ENCODE results near the gene IL1RN.

The IL1RN gene

DNA sequence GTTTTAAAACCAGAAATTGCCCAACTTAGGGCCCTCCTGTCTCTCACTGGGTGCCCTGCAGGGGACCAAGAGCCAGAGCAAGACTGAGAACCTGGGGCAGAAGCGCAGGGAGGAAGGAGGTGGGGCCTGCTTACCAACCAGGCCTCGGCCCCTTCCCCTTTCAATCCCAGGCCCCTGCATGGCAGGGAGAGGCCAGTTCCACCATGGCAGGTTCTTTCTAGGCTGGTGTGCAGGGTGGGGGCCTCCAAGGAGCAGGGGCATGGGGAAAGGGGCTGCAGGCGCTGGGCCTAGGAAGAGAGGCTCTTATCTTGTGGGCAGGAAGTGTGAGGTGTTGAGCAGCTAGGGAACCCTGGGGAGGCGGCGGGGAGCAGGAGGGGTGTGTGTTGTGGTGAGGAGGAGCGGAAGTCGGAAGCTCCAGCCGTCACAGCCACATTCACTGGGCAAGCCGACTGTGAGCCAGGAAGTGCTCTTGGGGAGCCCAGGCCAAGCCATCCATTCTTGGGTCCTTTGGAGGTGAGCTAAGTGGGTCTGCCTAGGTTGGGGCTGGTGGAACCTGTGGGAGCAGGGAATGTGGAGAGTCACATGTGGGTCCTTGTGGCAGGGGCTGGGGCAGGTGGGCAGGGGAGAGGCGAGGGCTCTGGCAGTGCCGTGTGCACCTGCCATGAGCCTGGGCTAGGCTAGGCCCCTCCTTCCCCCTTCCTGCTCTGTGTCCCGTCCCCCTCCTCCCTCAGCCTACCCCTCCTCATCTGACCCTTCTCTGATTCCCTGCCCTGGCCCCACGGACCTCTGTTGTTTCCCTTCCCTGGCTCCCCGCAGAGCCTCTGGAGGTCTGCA, 46.4 kb downstream of the IL1RN start, which contains the start of gene PSD4:
PSD4 (plus strand) TSS at position 430 of the 834 bp plus-strand sequence. CDS start 8,486 bp downstream, outside the sequence.
- peak; percentile 89 for DNase-seq (ENCODE audit: low spot score)

DNA sequence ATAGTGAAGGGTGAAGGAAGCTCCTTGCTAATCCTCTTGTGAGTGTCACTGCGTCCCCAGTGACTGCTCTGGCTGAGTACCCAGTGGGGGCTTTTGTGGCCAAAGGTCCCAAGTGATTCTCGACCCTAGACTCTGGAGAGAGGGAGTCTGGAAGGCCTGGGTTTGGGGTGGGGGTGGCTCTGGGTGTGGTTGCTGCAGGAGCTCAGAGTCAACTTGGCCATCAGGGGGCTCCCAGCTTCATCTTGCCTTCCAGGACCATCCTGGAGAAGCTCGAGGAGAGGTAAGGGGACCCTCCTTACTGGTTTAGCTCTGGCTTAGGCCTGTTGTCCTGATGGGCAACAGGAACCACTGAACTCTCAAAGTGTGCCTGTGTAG, 47.0 kb downstream of the IL1RN start:
- DNase-seq (ENCODE audit: low spot score): peak; percentile 56

DNA sequence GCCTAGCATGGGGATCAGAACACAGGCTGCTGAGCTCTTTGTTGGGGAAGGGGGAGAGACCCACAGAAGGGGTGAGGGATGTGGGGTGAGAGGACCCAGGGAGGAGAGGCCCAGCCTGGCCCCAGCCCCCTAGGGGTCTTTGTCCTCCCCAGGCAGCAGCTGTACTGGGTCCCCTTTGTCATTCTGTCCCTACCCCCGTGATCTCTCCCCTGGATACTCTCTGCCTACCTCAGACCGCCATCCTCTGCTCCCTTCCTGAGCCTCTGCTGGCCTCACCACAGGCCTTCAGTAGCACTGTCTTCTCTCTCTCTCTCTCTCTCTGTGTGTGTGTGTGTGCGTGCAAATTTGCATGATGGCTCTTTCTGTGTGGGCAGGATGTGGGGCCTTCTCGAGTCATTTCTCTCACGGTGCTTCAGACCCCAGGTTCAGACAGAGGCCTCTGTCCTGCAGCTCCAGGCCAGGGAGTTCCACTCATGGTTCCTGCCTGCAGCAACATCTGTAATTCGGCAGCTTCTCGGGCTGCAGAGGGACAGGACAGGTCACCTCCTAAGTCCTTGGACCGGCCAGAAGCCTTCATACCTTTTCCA, 47.7 kb downstream of the IL1RN start:
- peak; percentile 90 for DNase-seq (ENCODE audit: low spot score)

DNA sequence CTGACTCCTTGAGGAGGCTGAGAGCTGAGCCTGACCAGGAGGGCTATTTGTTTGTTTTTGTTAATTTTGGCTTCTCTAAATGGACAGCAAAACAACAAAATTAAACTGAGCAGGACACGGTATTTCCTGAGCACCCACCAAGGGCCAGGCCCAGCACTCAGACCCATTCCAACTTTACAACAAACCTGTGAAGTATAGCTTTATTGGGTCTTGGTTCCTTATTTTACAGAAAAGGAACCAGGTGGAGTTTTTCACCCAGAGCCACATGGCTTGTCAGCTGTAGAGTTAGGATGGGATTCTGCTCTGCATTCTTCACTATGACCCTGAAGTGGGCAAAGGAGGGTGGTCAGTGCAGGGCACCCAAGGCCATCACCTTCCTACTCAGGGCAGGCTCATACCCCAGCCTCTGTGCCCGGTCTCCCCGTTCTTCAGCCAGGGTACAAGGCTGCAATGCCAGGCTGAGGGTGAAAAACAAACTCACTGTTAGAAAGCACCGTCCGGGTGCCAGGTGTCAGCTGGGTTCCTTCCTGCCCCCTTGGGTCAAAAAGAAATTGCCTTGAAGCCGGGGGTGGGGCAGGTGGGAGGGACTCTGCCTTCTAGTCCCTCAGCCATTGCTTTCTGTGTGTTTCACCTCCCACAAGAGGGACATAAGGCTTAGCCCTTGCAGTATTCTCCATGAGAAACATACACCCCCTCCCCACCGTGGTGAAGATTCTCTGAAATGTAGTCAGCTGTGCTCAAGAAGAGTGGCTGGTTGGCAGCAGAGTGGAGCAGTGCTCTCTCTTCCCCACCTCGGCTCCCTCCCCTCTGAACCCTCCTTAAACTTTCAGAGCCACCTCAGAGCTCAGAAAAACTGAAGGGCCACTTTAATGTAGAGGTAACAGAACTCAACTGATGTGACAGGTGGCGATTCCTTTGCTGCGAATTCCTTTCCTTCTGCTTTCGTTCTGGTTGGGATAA, 48.6 kb downstream of the IL1RN start:
- peak; percentile 78 for DNase-seq (ENCODE audit: low spot score)

DNA sequence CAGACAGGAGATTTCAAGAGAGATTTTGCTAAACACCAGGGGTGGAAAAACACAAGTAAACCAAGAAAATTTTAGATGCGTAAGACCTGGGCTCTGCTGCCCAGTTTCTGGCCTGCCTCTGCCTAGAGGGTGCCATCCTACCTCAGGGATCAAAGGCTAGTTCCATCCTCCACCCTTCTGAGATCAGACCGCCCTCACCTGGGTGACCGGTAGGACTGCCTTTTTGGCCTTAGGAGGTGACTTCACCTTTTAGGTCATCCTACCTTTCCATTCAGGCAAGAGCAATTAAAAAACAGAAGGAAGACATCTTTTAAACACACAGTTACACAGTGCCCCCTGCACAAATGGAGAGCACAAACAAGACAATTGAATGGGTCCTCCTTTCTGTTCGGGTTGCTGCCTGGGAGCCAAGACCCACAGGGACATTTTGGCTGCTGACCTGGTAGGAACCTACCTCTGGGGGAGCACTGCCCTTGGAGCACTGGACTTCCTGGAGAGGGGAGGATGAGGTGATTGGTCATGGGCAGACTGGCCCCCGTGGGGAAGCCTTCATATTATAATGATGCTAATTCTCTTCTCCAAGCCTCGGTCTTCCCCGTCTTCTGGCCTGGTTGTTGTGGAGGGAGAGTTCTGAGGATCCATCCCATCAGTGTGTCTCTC, 49.4 kb downstream of the IL1RN start:
- DNase-seq (ENCODE audit: low spot score): no peak

DNA sequence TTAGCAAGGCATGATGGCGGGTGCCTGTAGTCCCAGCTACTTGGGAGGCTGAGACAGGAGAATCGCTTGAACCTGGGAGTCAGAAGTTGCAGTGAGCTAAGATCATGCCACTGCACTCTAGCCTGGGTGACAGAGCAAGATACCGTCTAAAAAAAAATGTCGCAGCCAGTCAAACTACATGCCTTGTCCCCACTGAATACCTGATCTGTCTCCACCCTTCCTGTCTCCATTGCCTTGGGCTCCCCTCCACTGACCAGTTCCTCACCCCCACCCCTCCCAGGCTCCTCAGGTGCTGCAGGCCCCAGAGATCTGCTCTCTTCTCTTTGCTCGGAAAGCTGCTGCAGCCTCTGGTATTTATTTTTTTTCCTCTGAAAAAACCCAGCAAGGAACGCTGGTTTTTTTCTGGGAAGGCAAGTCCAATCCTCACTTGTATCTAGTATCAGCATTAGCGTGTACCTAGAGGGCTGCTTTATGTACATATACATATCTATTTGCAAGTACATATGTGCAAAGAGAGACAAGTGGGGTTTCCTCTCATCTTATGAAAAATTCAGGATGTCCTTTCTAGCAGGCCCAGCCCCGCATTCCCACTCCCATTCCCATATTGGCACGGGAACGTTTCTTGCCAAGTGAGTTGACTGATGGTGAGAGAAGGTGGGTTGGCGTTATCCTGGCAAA, 50.8 kb downstream of the IL1RN start:
- no peak for DNase-seq (ENCODE audit: low spot score)

DNA sequence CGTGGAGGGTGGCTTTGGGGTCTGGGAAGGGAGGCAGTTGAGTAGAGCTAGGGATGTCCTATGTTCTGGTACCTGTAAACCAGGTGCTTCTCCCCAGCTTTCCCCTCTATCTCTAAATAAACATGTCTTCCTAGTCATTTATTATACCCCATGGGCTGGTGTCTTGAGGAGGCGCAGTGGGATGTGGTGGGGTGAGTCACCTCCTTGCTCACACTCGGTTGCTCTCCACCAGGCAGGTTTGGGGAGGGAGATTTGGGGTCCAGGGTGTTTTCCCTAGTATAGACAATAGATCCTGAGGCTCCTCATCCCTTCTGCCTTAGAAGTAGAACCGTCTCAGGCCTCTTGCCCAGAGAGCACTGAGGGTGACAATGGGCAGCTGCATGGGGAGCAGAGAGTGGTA, 51.5 kb downstream of the IL1RN start:
- DNase-seq (ENCODE audit: low spot score): no peak

DNA sequence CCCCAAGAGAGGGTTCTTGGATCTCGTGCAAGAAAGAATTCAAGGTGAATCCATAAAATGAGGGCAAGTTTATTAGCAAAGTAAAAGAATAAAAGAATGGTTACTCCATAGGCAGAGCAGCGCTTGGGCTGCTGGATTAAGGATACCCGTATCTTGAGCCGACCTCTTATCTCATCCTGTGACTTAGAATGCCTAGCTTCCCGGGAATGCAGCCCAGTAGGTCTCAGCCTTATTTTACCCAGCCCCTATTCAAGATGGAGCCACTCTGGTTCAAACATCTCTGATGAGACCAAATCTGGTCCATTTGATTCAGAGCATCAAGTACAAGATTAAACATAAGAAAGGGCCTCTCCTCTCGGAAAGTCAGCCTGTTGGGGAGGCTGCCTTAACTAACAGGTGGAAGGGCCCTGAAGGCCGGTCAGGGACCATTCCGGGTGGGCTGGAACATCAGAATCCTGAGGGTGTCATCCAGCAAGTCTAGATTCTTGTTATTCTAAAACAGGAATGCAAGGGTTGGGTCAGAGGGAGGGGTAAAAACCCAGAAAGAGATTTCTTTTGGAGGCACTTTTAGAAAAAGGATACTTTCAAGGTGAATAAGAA, 52.1 kb downstream of the IL1RN start:
- no peak for DNase-seq (ENCODE audit: low spot score)

DNA sequence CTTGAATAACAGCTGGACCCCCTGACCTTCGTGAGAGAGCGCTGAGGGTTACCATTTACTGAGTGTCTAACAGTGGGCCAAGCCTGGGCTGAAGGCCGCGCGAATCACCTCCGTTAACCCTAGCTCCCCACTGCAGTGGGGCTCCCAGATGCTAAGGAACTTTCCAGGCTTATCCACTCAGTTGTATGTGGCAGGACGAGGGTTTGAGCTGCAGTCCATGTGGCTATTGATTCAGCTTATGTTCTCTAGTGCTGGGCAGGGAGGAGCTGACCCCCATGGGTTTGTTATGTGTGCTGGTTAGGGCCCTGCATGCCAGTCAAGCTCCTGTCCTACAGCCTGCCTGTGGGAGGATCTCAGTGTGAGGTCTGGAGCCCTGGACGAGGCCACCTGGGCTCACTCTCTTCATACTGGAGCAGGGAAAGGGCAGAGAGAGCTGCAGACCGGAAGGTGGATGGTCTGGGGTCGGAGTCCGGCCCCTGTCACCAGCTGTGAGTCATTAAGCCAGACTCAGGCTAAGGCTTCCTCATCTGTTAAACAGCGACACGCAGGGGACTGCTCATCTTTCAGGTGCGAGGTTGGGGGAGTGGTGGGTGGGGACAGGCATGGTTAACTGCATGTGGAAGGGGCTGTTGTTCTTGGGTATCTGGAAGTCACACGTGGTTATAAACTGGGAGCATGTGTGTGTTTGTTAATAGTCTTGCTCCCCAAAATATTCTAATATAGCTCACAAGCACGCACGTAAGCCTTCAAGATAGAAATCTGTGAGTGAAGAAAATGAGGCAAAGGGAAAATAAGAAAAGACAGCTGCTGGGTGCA, 52.9 kb downstream of the IL1RN start:
- no peak for DNase-seq (ENCODE audit: low spot score)

DNA sequence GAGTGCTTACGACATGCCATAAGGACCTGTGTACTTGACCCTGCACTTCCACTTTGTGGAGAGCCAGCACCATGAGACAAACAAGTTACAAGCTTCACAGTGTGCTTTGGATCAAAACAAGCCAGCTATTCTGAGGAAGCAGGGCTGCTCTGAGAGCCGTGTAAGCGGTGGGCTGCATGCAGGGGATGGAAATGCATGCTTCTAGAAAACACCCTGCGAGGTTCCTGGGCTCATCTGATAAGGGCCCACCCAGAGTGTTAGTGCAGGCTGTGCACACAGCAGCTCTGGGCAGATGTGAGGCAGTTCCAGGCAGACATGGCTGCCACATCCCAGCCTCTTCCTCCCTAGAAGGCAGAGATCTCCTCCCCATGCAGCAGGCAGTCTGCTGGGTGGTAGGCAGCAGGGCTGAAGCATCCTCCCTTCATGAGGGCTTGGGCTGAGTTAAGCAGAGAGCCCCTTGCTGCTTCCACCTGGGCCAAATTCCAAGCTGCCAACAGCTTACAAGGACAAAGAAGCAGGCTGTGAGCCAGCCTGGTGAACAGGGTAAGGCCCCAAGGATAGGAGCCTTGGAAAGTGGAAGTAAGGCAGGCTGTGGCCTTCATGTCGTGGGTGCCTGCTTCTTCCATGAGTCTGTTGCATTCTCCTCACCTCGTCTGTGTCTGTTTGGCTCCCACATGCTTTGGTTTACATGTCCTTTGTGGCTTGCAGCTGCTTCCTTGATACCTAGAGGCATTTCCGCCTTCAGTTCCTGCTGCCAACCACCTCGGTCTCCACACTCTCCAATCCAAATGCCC, 54.1 kb downstream of the IL1RN start:
- no peak for DNase-seq (ENCODE audit: low spot score)

DNA sequence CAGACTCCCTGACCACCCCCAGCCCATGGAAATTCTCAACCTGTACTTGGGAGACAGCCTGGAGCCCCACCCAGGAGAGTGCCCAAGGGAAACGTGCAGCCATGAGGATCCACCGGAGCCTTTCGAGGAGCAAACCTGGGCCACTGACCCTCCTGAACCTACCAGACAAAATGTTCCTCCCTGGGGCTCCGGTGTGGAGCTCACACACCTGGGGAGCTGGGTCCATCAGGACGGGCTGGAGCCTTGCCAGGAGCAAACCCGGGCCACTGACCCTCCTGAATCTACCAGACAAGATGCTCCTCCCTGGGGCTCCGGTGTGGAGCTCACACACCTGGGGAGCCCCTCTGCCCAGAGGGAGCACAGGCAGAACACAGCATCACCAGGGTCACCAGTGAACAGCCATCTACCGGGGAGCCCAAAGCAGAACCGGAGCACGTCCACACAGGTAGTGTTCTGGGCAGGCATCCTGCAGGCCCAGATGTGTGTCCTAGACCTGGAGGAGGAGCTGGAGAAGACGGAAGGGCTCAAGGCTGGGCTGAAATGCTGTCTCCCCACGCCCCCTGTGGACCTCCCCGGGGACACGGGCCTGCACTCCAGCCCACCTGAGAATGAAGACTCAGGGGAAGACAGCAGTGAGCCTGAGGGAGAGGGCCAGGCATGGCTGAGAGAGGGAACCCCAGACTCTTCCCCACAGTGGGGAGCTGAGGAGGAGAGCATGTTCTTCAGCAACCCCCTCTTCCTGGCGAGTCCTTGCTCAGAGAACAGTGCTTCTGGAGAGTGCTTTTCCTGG, 55.3 kb downstream of the IL1RN start:
- DNase-seq (ENCODE audit: low spot score): no peak

DNA sequence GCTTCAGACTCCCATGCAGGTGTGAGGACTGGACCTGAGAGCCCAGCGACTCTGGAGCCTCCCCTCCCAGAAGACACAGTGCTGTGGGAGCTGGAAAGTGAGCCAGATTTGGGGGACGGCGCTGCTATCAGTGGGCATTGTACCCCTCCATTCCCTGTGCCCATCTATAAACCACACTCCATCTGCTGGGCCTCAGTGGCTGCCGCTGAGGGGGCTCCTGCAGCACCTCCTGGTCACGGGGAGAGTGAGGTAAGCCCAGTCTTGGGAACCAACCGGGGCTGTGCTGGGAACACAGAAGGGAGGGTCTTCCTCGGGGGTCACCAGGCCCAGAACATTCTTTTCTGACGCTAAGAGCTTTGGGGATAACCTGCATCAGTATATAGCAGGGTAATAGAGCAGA, 55.9 kb downstream of the IL1RN start:
- DNase-seq (ENCODE audit: low spot score): no peak
